ENCODE data around the gene IL36B. TPM values are rescaled to one million over a fixed set of nuclear protein-coding genes. Genes with fewer than 3 reads are reported as not detected.

Gene IL36B
- total and polyA plus RNA-seq, 9 of the 15 experiments (the other 6 are each of a cell fraction or from before 2014, with no cell fraction given), result not detected

DNA sequence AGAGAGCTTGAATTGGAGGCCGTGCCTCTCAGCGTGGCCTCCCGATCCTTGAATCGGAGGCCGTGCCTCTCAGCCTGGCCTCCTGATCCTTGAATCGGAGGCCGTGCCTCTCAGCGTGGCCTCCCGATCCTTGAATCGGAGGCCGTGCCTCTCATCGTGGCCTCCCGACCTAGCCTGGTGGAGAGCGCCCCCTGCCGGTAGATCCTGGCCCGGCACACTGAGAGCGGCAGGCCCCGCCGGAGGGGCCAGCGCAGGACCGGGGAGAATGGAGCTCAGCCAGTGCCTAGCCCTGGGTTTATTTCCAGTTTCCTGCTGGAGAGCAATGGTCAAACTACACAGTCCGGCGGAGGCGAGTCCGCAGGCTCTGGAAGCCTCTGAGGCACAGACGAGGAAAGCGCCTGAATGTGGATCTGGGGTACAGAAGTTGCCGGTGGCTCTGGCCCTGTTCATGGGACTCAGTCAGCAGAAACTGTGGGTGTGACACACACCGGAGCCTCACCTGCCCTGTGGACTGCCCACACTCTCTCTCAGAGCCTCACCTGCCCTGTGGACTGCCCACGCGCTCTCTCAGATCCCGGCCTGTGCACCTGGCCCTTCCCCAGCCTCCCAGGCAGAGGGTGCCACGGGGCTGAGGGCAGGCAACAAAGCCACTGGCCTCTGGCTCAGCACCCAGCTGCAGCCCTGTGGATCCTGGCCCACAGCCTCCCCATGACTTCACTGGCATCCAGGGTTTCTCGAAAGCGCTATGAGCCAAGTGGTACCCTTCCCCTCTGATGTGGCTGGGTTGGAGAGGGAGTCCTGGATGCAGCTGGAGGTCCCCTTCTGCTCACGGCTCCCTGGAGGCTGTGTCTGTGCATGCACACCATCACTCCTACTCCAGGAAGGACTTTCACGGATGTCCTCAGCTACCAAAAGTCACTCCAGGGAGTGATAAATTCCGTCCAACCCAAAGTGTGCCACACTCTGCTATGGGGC is 1.5 kb downstream of the IL36B start (continued):
- TF ChIP-seq, protein P1, sequence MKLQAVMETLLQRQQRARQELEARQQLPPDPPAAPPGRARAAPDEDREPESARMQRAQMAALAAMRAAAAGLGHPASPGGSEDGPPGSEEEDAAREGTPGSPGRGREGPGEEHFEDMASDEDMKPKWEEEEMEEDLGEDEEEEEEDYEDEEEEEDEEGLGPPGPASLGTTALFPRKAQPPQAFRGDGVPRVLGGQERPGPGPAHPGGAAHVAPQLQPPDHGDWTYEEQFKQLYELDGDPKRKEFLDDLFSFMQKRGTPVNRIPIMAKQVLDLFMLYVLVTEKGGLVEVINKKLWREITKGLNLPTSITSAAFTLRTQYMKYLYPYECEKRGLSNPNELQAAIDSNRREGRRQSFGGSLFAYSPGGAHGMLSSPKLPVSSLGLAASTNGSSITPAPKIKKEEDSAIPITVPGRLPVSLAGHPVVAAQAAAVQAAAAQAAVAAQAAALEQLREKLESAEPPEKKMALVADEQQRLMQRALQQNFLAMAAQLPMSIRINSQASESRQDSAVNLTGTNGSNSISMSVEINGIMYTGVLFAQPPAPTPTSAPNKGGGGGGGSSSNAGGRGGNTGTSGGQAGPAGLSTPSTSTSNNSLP (IDR thresholded peaks at IDR 0.05; ENCODE audit: borderline replicate concordance, low read depth, low read length), result no peak
- TF ChIP-seq JUNB (CRISPR knock-in tag; conservative IDR thresholded peaks at IDR 0.05) (no peak), SRSF1 (IDR thresholded peaks at IDR 0.05; ENCODE audit: low read depth, low read length) (no peak)

DNA sequence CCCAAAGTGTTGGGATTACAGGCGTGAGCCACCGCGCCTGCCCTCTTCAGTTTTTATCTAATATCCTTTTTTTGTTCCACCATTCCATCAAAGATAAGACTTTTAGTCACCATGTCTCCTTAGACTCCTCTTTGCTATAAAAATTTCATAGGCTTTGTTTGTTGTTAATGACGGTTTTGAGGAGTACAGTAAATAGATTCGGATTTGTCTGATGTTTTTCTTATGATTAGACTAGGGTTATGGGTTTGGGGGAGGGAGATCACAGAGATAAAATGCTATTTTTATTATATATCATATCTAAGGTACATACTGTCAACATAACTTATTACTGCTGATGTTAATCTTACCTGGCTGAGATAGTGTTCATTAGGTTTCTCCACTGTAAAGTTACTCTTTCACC is 6.2 kb downstream of the IL36B start:
- no peaks in the 10 kb centered on the region for H4K20me1 ChIP-seq (replicated peaks; ENCODE audit: control insufficient read depth, insufficient read depth, low read length)
- H3K9ac ChIP-seq (ENCODE audit: insufficient read depth in 1 of 2, low read depth in 2 of 2, low read length in 2 of 2), result no peak overlapping the region
- no peak for DNase-seq (ENCODE audit: extremely low read depth in 1 of 4, low spot score in 3 of 4)
- CTCF ChIA-PET (ENCODE audit: low intra/inter-chr PET ratio), result no interaction called here
- ATAC-seq, result no peak
- POLR2A ChIA-PET, result interaction anchor here (0.8 to 1.4 kb wide), 2 partner anchors 13 to 47 kb away, joined by 3 to 4 read pairs; partner anchors contain the start of gene IL36RN
- in situ Hi-C loops (cut with MboI), result no loop called here
- peaks cover 0 to 9% of the 10 kb centered on the region in 2 experiments; a peak in 1 of 5 replicates for H3K27me3 ChIP-seq (ENCODE audit: control insufficient read depth in 2 of 2, insufficient read depth in 2 of 2, low read length in 2 of 2)
- H2AFZ ChIP-seq (ENCODE audit: low read depth, low read length), result no peak overlapping the region
- H3K9me3 ChIP-seq (replicated peaks; ENCODE audit: control insufficient read depth, insufficient read depth, low read depth, low read length), result no peaks in the 10 kb centered on the region
- no TSS peak for BruUV-seq (replicated peaks)
- H3K4me3 ChIP-seq, result no peak overlapping the region
- H3K36me3 ChIP-seq (ENCODE audit: control insufficient read depth, insufficient read depth, low read length), result no peaks in the 10 kb centered on the region
- FAIRE-seq, result no peak
- intact Hi-C loops (cut with micrococcal nuclease), result no loop called here
- WGBS (ENCODE audit: insufficient coverage, low coverage, missing lambda C conversion rate), result 56% methylated on average over 5 of the region's 5 CpGs
- no peaks in the 10 kb centered on the region for H3K9me1 ChIP-seq (ENCODE audit: control insufficient read depth, insufficient read depth, low read length)
- H3K4me2 ChIP-seq (ENCODE audit: insufficient read depth, low read length), result no peak overlapping the region
- H3K4me1 ChIP-seq (replicated peaks in 1 of 2; ENCODE audit: control insufficient read depth in 2 of 2, insufficient read depth in 2 of 2, low read length in 2 of 2), result peaks cover 0 to 7% of the 10 kb centered on the region in 2 experiments; a peak in 1 of 5 replicates
- no peaks in the 10 kb centered on the region for H3K79me2 ChIP-seq (ENCODE audit: control insufficient read depth, insufficient read depth, low read length)
- H3K27ac ChIP-seq (ENCODE audit: extremely low read depth, low read depth, low read length), result no peak overlapping the region
- TF ChIP-seq ZNF57 (CRISPR knock-in tag; IDR thresholded peaks at IDR 0.05), result no peak
- TF ChIP-seq ILF3 (IDR thresholded peaks at IDR 0.05; ENCODE audit: borderline replicate concordance), result no peak
- no peak for TF ChIP-seq ZNF707 (CRISPR knock-in tag; conservative IDR thresholded peaks at IDR 0.05)
- TF ChIP-seq ZNF146 (CRISPR knock-in tag; IDR thresholded peaks at IDR 0.05; ENCODE audit: unreplicated experiment), result no peak
- TF ChIP-seq HMGN3 (IDR thresholded peaks at IDR 0.05; ENCODE audit: borderline replicate concordance, extremely low read depth, insufficient read length, low read depth, low read length), result no peak
- no peak for TF ChIP-seq ZEB2 (IDR thresholded peaks at IDR 0.05)
- TF ChIP-seq IFI16 (CRISPR knock-in tag; IDR thresholded peaks at IDR 0.05), result no peak
- TF ChIP-seq DDX20 (tag; IDR thresholded peaks at IDR 0.05; ENCODE audit: low read depth), result no peak
- TF ChIP-seq, protein P2, sequence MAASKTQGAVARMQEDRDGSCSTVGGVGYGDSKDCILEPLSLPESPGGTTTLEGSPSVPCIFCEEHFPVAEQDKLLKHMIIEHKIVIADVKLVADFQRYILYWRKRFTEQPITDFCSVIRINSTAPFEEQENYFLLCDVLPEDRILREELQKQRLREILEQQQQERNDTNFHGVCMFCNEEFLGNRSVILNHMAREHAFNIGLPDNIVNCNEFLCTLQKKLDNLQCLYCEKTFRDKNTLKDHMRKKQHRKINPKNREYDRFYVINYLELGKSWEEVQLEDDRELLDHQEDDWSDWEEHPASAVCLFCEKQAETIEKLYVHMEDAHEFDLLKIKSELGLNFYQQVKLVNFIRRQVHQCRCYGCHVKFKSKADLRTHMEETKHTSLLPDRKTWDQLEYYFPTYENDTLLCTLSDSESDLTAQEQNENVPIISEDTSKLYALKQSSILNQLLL (CRISPR knock-in tag; IDR thresholded peaks at IDR 0.05; ENCODE audit: borderline replicate concordance), result no peak
- TF ChIP-seq ZZZ3 (IDR thresholded peaks at IDR 0.05), result no peak
- no peak for TF ChIP-seq RBM14 (IDR thresholded peaks at IDR 0.05; ENCODE audit: borderline replicate concordance, insufficient read depth, low read depth, low read length)
- TF ChIP-seq GTF2F1 (IDR thresholded peaks at IDR 0.05; ENCODE audit: low read depth, low read length), result no peak
- no peak for TF ChIP-seq ZNF24 (IDR thresholded peaks at IDR 0.05)
- TF ChIP-seq PRMT5 (CRISPR knock-in tag; IDR thresholded peaks at IDR 0.05), result no peak
